Liver (tissue), 9 donors: ENCODE data around the gene USP15. TPM values are rescaled to one million over a fixed set of nuclear protein-coding genes. Genes with fewer than 3 reads are reported as not detected.

Source experiments
- DNase-seq: peaks from one replicate; pipeline ENCODE4 v3.0.0-alpha.2; 2017; ENCODE audit warnings: low spot score
- H3K27ac ChIP-seq, 2 donors: one replicate each; pipeline ENCODE4 v1.7.0; 2013; ENCODE audit warnings: inconsistent platforms in 2 of 2, low read length in 2 of 2, control low read depth in 1 of 2, low read depth in 1 of 2, mild to moderate bottlenecking in 1 of 2
- H3K27me3 ChIP-seq, 4 donors: one replicate each; pipeline versions ENCODE4 v1.6.1 to v1.7.0; 2013; ENCODE audit warnings: low read length in 3 of 4, inconsistent platforms in 1 of 4, mild to moderate bottlenecking in 1 of 4, moderate library complexity in 1 of 4; ENCODE audit not compliant: control insufficient read depth in 4 of 4, insufficient read depth in 4 of 4
- H3K36me3 ChIP-seq, 4 donors: one replicate each; pipeline versions ENCODE4 v1.6.1 to v1.7.0; 2013; ENCODE audit warnings: low read length in 3 of 4, mild to moderate bottlenecking in 3 of 4, low read depth in 1 of 4, moderate library complexity in 1 of 4; ENCODE audit not compliant: control insufficient read depth in 4 of 4, insufficient read depth in 3 of 4
- H3K4me1 ChIP-seq, 4 donors: one replicate each; pipeline versions ENCODE4 v1.6.1 to v1.7.0; 2013; ENCODE audit warnings: low read length in 3 of 4, mild to moderate bottlenecking in 3 of 4, moderate library complexity in 1 of 4; ENCODE audit not compliant: control insufficient read depth in 4 of 4, insufficient read depth in 4 of 4
- H3K4me3 ChIP-seq, 3 donors: one replicate each; pipeline versions ENCODE4 v1.6.1 to v1.7.0; 2013; ENCODE audit warnings: low read length in 3 of 3, control low read depth in 1 of 3, low read depth in 1 of 3, mild to moderate bottlenecking in 1 of 3
- H3K9ac ChIP-seq, 2 donors: one replicate each; pipeline ENCODE4 v1.7.0; 2013; ENCODE audit warnings: low read length in 2 of 2, mild to moderate bottlenecking in 2 of 2, moderate library complexity in 2 of 2, control low read depth in 1 of 2, low read depth in 1 of 2
- H3K9me3 ChIP-seq, 4 donors: one replicate each; pipeline versions ENCODE4 v1.6.1 to v1.7.0; 2013; ENCODE audit warnings: low read length in 3 of 4; ENCODE audit not compliant: control insufficient read depth in 4 of 4
- ATF3 ChIP-seq: IDR thresholded peaks from 2 replicates; pipeline ENCODE4 v1.6.1; 2016; ENCODE audit warnings: antibody characterized with exemption
- CTCF ChIP-seq: fragments of 150-350 bp; IDR thresholded peaks from 2 replicates; pipeline ENCODE4 v1.5.1; 2017; ENCODE audit warnings: improper control_type of control experiment, low read depth, low read length; ENCODE audit not compliant: missing input control
- EGR1 ChIP-seq, 2 donors: IDR thresholded peaks; 2 replicates each; pipeline ENCODE4 v1.6.1; 2016 to 2018; ENCODE audit warnings: antibody characterized with exemption in 2 of 2, low read depth in 2 of 2
- FOXA1 ChIP-seq: IDR thresholded peaks from 2 replicates; pipeline ENCODE4 v1.6.1; 2016; ENCODE audit warnings: antibody characterized with exemption
- FOXA2 ChIP-seq: IDR thresholded peaks from 2 replicates; pipeline ENCODE4 v1.6.1; 2016; ENCODE audit warnings: antibody characterized with exemption
- GABPA ChIP-seq, 2 donors: IDR thresholded peaks in 1 of 2; conservative IDR thresholded peaks in 1 of 2; 2 replicates each; pipeline ENCODE4 v1.6.1; 2016; ENCODE audit warnings: antibody characterized with exemption in 2 of 2, mild to moderate bottlenecking in 1 of 2, moderate library complexity in 1 of 2
- HNF4A ChIP-seq, 2 donors: conservative IDR thresholded peaks; 2 replicates each; pipeline ENCODE4 v1.6.1; 2016; ENCODE audit warnings: antibody characterized with exemption in 2 of 2, mild to moderate bottlenecking in 2 of 2
- HNF4G ChIP-seq: IDR thresholded peaks from 2 replicates; pipeline ENCODE4 v1.6.1; 2016; ENCODE audit warnings: antibody characterized with exemption
- JUND ChIP-seq, 2 donors: IDR thresholded peaks; 2 replicates each; pipeline ENCODE4 v1.6.1; 2016; ENCODE audit warnings: antibody characterized with exemption in 2 of 2
- MAX ChIP-seq: IDR thresholded peaks from 2 replicates; pipeline ENCODE4 v1.6.1; 2016; ENCODE audit warnings: antibody characterized with exemption
- NR2F2 ChIP-seq: IDR thresholded peaks from 2 replicates; pipeline ENCODE4 v1.6.1; 2016; ENCODE audit warnings: antibody characterized with exemption
- RAD21 ChIP-seq, 2 donors: IDR thresholded peaks; 2 replicates each; pipeline ENCODE4 v1.6.1; 2016; ENCODE audit warnings: antibody characterized with exemption in 2 of 2, mild to moderate bottlenecking in 2 of 2
- REST ChIP-seq: IDR thresholded peaks from 2 replicates; pipeline ENCODE4 v1.6.1; 2016; ENCODE audit warnings: antibody characterized with exemption, mild to moderate bottlenecking
- RXRA ChIP-seq, 2 donors: IDR thresholded peaks; 2 replicates each; pipeline ENCODE4 v1.6.1; 2017 to 2018; ENCODE audit warnings: antibody characterized with exemption in 2 of 2, mild to moderate bottlenecking in 1 of 2
- SP1 ChIP-seq: IDR thresholded peaks from 2 replicates; pipeline ENCODE4 v1.6.1; 2018; ENCODE audit warnings: antibody characterized with exemption, mild to moderate bottlenecking
- TAF1 ChIP-seq: conservative IDR thresholded peaks from 2 replicates; pipeline ENCODE4 v1.6.1; 2016; ENCODE audit warnings: antibody characterized with exemption, mild to moderate bottlenecking
- YY1 ChIP-seq: IDR thresholded peaks from 2 replicates; pipeline ENCODE4 v1.6.1; 2016; ENCODE audit warnings: antibody characterized with exemption, mild to moderate bottlenecking
- ZBTB33 ChIP-seq: IDR thresholded peaks from 2 replicates; pipeline ENCODE4 v1.6.1; 2016; ENCODE audit warnings: antibody characterized with exemption
- WGBS: extraction: QIAGEN DNeasy Blood & Tissue Kit; methylation state at CpG from one replicate; pipeline ENCODE4 v1.1.7; 2013; 5-methylcytosine and 5-hydroxymethylcytosine counted together
- polyA plus RNA-seq, 2 donors: library from polyadenylated mRNA; stranded (reverse) in 1 of 2; unstranded in 1 of 2; fragments of 200-250 nt in 1 of 2; fragments of >200 nt in 1 of 2; fragmentation: Nextera tagmentation in 1 of 2; extraction: Ambion mirVana in 1 of 2; gene quantifications; one replicate each; pipeline versions ENCODE4 v1.2.1 to v1.2.3, GENCODE V29; 2013 to 2015
- total RNA-seq, 2 donors: library from RNA; depleted of rRNA; stranded (reverse); fragments of >200 nt; gene quantifications; one replicate each; pipeline ENCODE4 v1.2.3, GENCODE V29; 2014
- donor health status: healthy.
- donor health status: healthy.
- donor health status: healthy.
- donor health status: healthy.
- donor health status: healthy.

The USP15 gene
- total and polyA plus RNA-seq, 4 donors, result 16.6 to 188 (median 56.5) TPM

- Histone ChIP-seq H3K9me3 (no peaks in the 10 kb centered on the region), H3K4me1 (peaks cover 7 to 49% (median 28%) of the 10 kb centered on the region in 4 donors), H3K27ac (no peak overlapping the region), H3K27me3 (no peaks in the 10 kb centered on the region), H3K4me3 (no peak overlapping the region), H3K9ac (no peak overlapping the region), H3K36me3 (no peaks in the 10 kb centered on the region)
- DNase-seq, result no peak
- WGBS, result 75% methylated on average over 2 of the region's 2 CpGs
- TF ChIP-seq NR2F2 (no peak), ZBTB33 (no peak), HNF4G (no peak), MAX (no peak), SP1 (no peak), JUND (IDR thresholded peaks at IDR 0.05) (no peak), FOXA2 (no peak), GABPA (IDR thresholded peaks at IDR 0.05 in 1 of 2, conservative IDR thresholded peaks at IDR 0.05 in 1 of 2) (no peak), YY1 (no peak), ATF3 (no peak), HNF4A (conservative IDR thresholded peaks at IDR 0.05) (no peak), RAD21 (IDR thresholded peaks at IDR 0.05) (no peak), TAF1 (no peak)
Observed at GRCh38 chr12:62263232-62263631, 3.0 kb downstream of the USP15 start.

GRCh38 chr12:62263966-62264365 lies 3.8 kb downstream of the USP15 start:
- DNase-seq, result no peak
- TF ChIP-seq GABPA (IDR thresholded peaks at IDR 0.05 in 1 of 2, conservative IDR thresholded peaks at IDR 0.05 in 1 of 2), result no peak
- no peak for TF ChIP-seq MAX
- no peak for TF ChIP-seq FOXA1
- TF ChIP-seq SP1, result no peak
- no peak for TF ChIP-seq HNF4G
- TF ChIP-seq JUND (IDR thresholded peaks at IDR 0.05), result no peak
- no peak for TF ChIP-seq HNF4A (conservative IDR thresholded peaks at IDR 0.05)
- no peak for TF ChIP-seq YY1
- no peak for TF ChIP-seq EGR1 (IDR thresholded peaks at IDR 0.05; ENCODE audit: low read depth in 2 of 2)
- no peak for TF ChIP-seq RAD21 (IDR thresholded peaks at IDR 0.05)
- H3K36me3 ChIP-seq, result no peaks in the 10 kb centered on the region
- no peak overlapping the region for H3K9ac ChIP-seq
- no peak overlapping the region for H3K4me3 ChIP-seq
- peak overlapping the region in 1 of 2 donors; percentile 14 for H3K27ac ChIP-seq
- peaks cover 7 to 50% (median 27%) of the 10 kb centered on the region in 4 donors for H3K4me1 ChIP-seq
- H3K27me3 ChIP-seq, result no peaks in the 10 kb centered on the region
- H3K9me3 ChIP-seq, result no peaks in the 10 kb centered on the region
- 89% methylated on average over 11 of the region's 11 CpGs for WGBS

- Histone ChIP-seq H3K4me1 (peaks cover 9 to 46% (median 25%) of the 10 kb centered on the region in 4 donors), H3K9me3 (no peaks in the 10 kb centered on the region), H3K36me3 (no peaks in the 10 kb centered on the region), H3K27me3 (no peaks in the 10 kb centered on the region), H3K27ac (peak overlapping the region in 1 of 2 donors; percentile 31), H3K4me3 (no peak overlapping the region), H3K9ac (no peak overlapping the region)
- WGBS, result 67% methylated on average over 3 of the region's 3 CpGs
- DNase-seq, result no peak
- TF ChIP-seq SP1 (no peak), ZBTB33 (no peak), REST (no peak), JUND (IDR thresholded peaks at IDR 0.05) (no peak), CTCF (no peak), HNF4G (no peak), FOXA2 (no peak), FOXA1 (no peak), NR2F2 (no peak), RXRA (IDR thresholded peaks at IDR 0.05) (no peak)
Observed at GRCh38 chr12:62264706-62265105, 4.5 kb downstream of the USP15 start.
